Neural cell (in vitro differentiated cells): ENCODE measurements around the gene SLC9C1. TPM values are rescaled to one million over a fixed set of nuclear protein-coding genes. Genes with fewer than 3 reads are reported as not detected.

Experiments
- H2AFZ ChIP-seq: fragments of 200-600, 300-800 bp; sonication (generic), shearing (Covaris generic); 2 replicates; pipeline ENCODE4 v1.6.0; 2014; ENCODE audit warnings: low read depth, mild to moderate bottlenecking, antibody characterized with exemption, low read length, moderate library complexity
- H3F3A ChIP-seq: fragments of 200-600 bp; shearing (Covaris generic); 2 replicates; pipeline ENCODE4 v1.6.1; 2016; ENCODE audit warnings: mild to moderate bottlenecking, moderate library complexity, mixed read lengths, antibody characterized with exemption, low read length; ENCODE audit not compliant: insufficient read depth, poor library complexity, severe bottlenecking
- H3K27ac ChIP-seq: fragments of 200-600, 300-800 bp; sonication (generic), shearing (Covaris generic); 2 replicates; pipeline ENCODE4 v1.5.1; 2014; ENCODE audit warnings: mild to moderate bottlenecking, low read length, moderate library complexity
- H3K27me3 ChIP-seq: fragments of 300-800, 200-600 bp; sonication (generic), shearing (Covaris generic); 2 replicates; pipeline ENCODE4 v1.6.0; 2014; ENCODE audit warnings: mild to moderate bottlenecking, low read depth, low read length, moderate library complexity; ENCODE audit not compliant: insufficient read depth
- H3K36me3 ChIP-seq: fragments of 300-800, 200-600 bp; sonication (generic), shearing (Covaris generic); 2 replicates; pipeline ENCODE4 v1.5.1; 2014; ENCODE audit warnings: mild to moderate bottlenecking, antibody characterized with exemption, low read length, moderate library complexity; ENCODE audit not compliant: insufficient read depth
- H3K4me2 ChIP-seq: fragments of 300-800, 200-600 bp; sonication (generic), shearing (Covaris generic); 2 replicates; pipeline ENCODE4 v1.6.0; 2014; ENCODE audit warnings: mild to moderate bottlenecking, low read length
- H3K4me3 ChIP-seq: fragments of 300-800, 200-600 bp; sonication (generic), shearing (Covaris generic); 2 replicates; pipeline ENCODE4 v1.5.1; 2014; ENCODE audit warnings: mild to moderate bottlenecking, low read length, moderate library complexity
- H3K79me2 ChIP-seq: fragments of 200-600 bp; shearing (Covaris generic); replicated peaks from 2 replicates; pipeline ENCODE4 v1.6.0; 2014; ENCODE audit warnings: mild to moderate bottlenecking, low read length, moderate library complexity; ENCODE audit not compliant: insufficient read depth
- H3K9ac ChIP-seq: fragments of 300-800, 200-600 bp; sonication (generic), shearing (Covaris generic); 2 replicates; pipeline ENCODE4 v1.6.1; 2016; ENCODE audit warnings: mild to moderate bottlenecking, low read length, mixed read lengths
- H3K9me2 ChIP-seq: fragments of 200-600 bp; shearing (Covaris generic); 2 replicates; pipeline ENCODE4 v1.6.1; 2016; ENCODE audit warnings: mild to moderate bottlenecking, low read length, mixed read lengths; ENCODE audit not compliant: insufficient read depth
- H3K9me3 ChIP-seq: fragments of 200-600, 300-800 bp; sonication (generic), shearing (Covaris generic); 2 replicates; pipeline ENCODE4 v1.6.1; 2016; ENCODE audit warnings: mild to moderate bottlenecking, mixed run types, low read length, moderate library complexity, mixed read lengths
- H4K20me1 ChIP-seq: fragments of 200-600 bp; shearing (Covaris generic); 2 replicates; pipeline ENCODE4 v1.6.1; 2016; ENCODE audit warnings: mild to moderate bottlenecking, mixed run types; ENCODE audit not compliant: insufficient read depth
- CTCF ChIP-seq: fragments of 450-650 bp; IDR thresholded peaks from 2 replicates; pipeline ENCODE4 v1.5.1; 2014; ENCODE audit warnings: antibody characterized with exemption, mild to moderate bottlenecking, moderate library complexity; ENCODE audit not compliant: poor library complexity, severe bottlenecking
- EP300 ChIP-seq: fragments of 450-650 bp; conservative IDR thresholded peaks from 2 replicates; pipeline ENCODE4 v1.6.1; 2014; ENCODE audit warnings: antibody characterized with exemption, mild to moderate bottlenecking, moderate library complexity; ENCODE audit not compliant: poor library complexity, severe bottlenecking
- EZH2 ChIP-seq: fragments of 200-600, 300-800 bp; shearing (Covaris generic), sonication (generic); IDR thresholded peaks from 2 replicates; pipeline ENCODE4 v1.6.1; 2014; ENCODE audit warnings: antibody characterized with exemption, low read length, borderline replicate concordance, mild to moderate bottlenecking; ENCODE audit not compliant: insufficient read depth, poor library complexity, severe bottlenecking
- MXI1 ChIP-seq: fragments of 450-650 bp; conservative IDR thresholded peaks from 2 replicates; pipeline ENCODE4 v1.6.1; 2014; ENCODE audit warnings: antibody characterized with exemption, mild to moderate bottlenecking; ENCODE audit not compliant: poor library complexity, severe bottlenecking
- POLR2AphosphoS5 ChIP-seq: IDR thresholded peaks from 2 replicates; pipeline ENCODE4 v1.6.1; 2012
- RAD21 ChIP-seq: fragments of 450-650 bp; conservative IDR thresholded peaks from 2 replicates; pipeline ENCODE4 v1.6.1; 2014; ENCODE audit warnings: antibody characterized with exemption, mild to moderate bottlenecking, moderate library complexity
- REST ChIP-seq: IDR thresholded peaks from 2 replicates; pipeline ENCODE4 v1.6.1; 2012; ENCODE audit warnings: borderline replicate concordance
- SMC3 ChIP-seq: fragments of 450-650 bp; conservative IDR thresholded peaks from 2 replicates; pipeline ENCODE4 v1.6.1; 2014; ENCODE audit warnings: antibody characterized with exemption, mild to moderate bottlenecking, moderate library complexity; ENCODE audit not compliant: poor library complexity
- TAF1 ChIP-seq: IDR thresholded peaks from 2 replicates; pipeline ENCODE4 v1.6.1; 2012; ENCODE audit warnings: low read depth
- polyA plus RNA-seq: library from polyadenylated mRNA; depleted of rRNA; stranded (reverse); fragments of >200 nt; gene quantifications from 2 replicates; pipeline ENCODE4 v1.2.3, GENCODE V29; 2014
- small RNA-seq, 3 experiments: library from RNA; depleted of rRNA; stranded (forward); fragments of <200 nt; gene quantifications; one replicate each; pipeline ENCODE3, GENCODE V24; 2012

Gene SLC9C1
- polyA plus RNA-seq, 1 donor from 2014 or later: not detected

- Histone ChIP-seq H2AFZ (no peak overlapping the region), H3K4me2 (no peak overlapping the region)
These were observed 203.0 kb downstream of the SLC9C1 start for GRCh38 chr3:112090887-112091586.

More at GRCh38 chr3:112090887-112091586, 203.0 kb downstream of the SLC9C1 start:
- H3K27me3 ChIP-seq: peaks cover 19% of the 10 kb centered on the region
- no peaks in the 10 kb centered on the region for H3K9me2 ChIP-seq
- TF ChIP-seq REST: no peak
- TF ChIP-seq EP300: no peak
- no peak for TF ChIP-seq CTCF
- TF ChIP-seq RAD21: no peak
- no peak for TF ChIP-seq SMC3
- TF ChIP-seq MXI1: no peak
- TF ChIP-seq EZH2: no peak
- TF ChIP-seq POLR2AphosphoS5: no peak
- no peak for TF ChIP-seq TAF1
- no peaks in the 10 kb centered on the region for H3K9me3 ChIP-seq
- H3K4me3 ChIP-seq: no peak overlapping the region
- no peaks in the 10 kb centered on the region for H3F3A ChIP-seq
- H3K27ac ChIP-seq: no peak overlapping the region
- H3K36me3 ChIP-seq: no peaks in the 10 kb centered on the region
- H3K9ac ChIP-seq: no peak overlapping the region
- no peaks in the 10 kb centered on the region for H3K79me2 ChIP-seq
- no peaks in the 10 kb centered on the region for H4K20me1 ChIP-seq

Small RNA genes lying within 50 kb of the gene (small RNA-seq; reads per million reads assigned to genes)
- gene MIR567: 0 reads per million in 3 experiments

Other genes with a start within 250 kb of the SLC9C1 start
- 0.21 TPM in 1 of 2 replicates, not detected in the other for gene C3orf52, start 207.8 kb downstream of the SLC9C1 start, polyA plus RNA-seq
- not detected in 2 replicates for gene GCSAM, start 161.0 kb downstream of the SLC9C1 start, polyA plus RNA-seq
- 174 and 178 TPM in 2 replicates for gene CD200, start 38.9 kb upstream of the SLC9C1 start, polyA plus RNA-seq
- gene BTLA, start 205.3 kb upstream of the SLC9C1 start, polyA plus RNA-seq: not detected in 2 replicates